Karpas-422 (cell line): Measurements from ENCODE around the gene UBE3D. TPM values are rescaled to one million over a fixed set of nuclear protein-coding genes. Genes with fewer than 3 reads are reported as not detected.

Experiments
- DNase-seq: peaks from one replicate; pipeline ENCODE4 v3.0.0-alpha.2; 2015
- H2AFZ ChIP-seq: fragments of 200-600 bp; sonication (generic); 2 replicates; pipeline ENCODE4 v1.6.1; 2014; ENCODE audit warnings: antibody characterized with exemption, low read length, mixed read lengths
- H3K27ac ChIP-seq: fragments of 200-600 bp; sonication (generic); 2 replicates; pipeline ENCODE4 v1.5.1; 2014; ENCODE audit warnings: mild to moderate bottlenecking, low read length, moderate library complexity
- H3K27me3 ChIP-seq: fragments of 200-600 bp; sonication (generic); 2 replicates; pipeline ENCODE4 v1.6.1; 2014; ENCODE audit warnings: low read length, mixed read lengths
- H3K36me3 ChIP-seq: fragments of 200-600 bp; sonication (generic); 2 replicates; pipeline ENCODE4 v1.6.1; 2014; ENCODE audit warnings: low read length, mixed read lengths; ENCODE audit not compliant: insufficient read depth
- H3K4me1 ChIP-seq: fragments of 200-600 bp; sonication (generic); 2 replicates; pipeline ENCODE4 v1.6.1; 2014; ENCODE audit warnings: mild to moderate bottlenecking, low read length, mixed read lengths
- H3K4me2 ChIP-seq: fragments of 200-600 bp; sonication (generic); 2 replicates; pipeline ENCODE4 v1.6.1; 2014; ENCODE audit warnings: low read length, low read depth, mild to moderate bottlenecking; ENCODE audit not compliant: poor library complexity, severe bottlenecking
- H3K4me3 ChIP-seq: fragments of 200-600 bp; sonication (generic); 2 replicates; pipeline ENCODE4 v1.5.1; 2014; ENCODE audit warnings: mild to moderate bottlenecking, antibody characterized with exemption, low read length, mixed read lengths
- H3K79me2 ChIP-seq: fragments of 200-600 bp; sonication (generic); 2 replicates; pipeline ENCODE4 v1.6.1; 2014; ENCODE audit warnings: mild to moderate bottlenecking, low read length, mixed read lengths
- H3K9ac ChIP-seq: fragments of 200-600 bp; sonication (generic); 2 replicates; pipeline ENCODE4 v1.6.0; 2014; ENCODE audit warnings: low read length
- H3K9me2 ChIP-seq: fragments of 200-600 bp; sonication (generic), shearing (Covaris generic); replicated peaks from 2 replicates; pipeline ENCODE4 v1.6.0; 2014; ENCODE audit warnings: mild to moderate bottlenecking, low read length, moderate library complexity; ENCODE audit not compliant: insufficient read depth
- H3K9me3 ChIP-seq: fragments of 300-700, 200-600 bp; sonication (generic); 2 replicates; pipeline ENCODE4 v1.6.1; 2014; ENCODE audit warnings: low read length, mixed read lengths
- H4K20me1 ChIP-seq: fragments of 200-600 bp; sonication (generic); 2 replicates; pipeline ENCODE4 v1.6.1; 2014; ENCODE audit warnings: mild to moderate bottlenecking, antibody characterized with exemption, low read length, low read depth; ENCODE audit not compliant: insufficient read depth
- small RNA-seq: library from RNA; depleted of rRNA; stranded (forward); fragments of <200 nt; gene quantifications from one replicate; pipeline ENCODE3, GENCODE V24; 2014
- total RNA-seq: library from RNA; depleted of rRNA; stranded (reverse); fragments of >200 nt; shearing (Covaris generic); gene quantifications from 2 replicates; pipeline ENCODE4 v1.2.3, GENCODE V29; 2014; ENCODE audit warnings: low replicate concordance; rRNA removed

The UBE3D gene
- total RNA-seq, 1 experiment from 2014 or later, result 25.1 TPM

DNA sequence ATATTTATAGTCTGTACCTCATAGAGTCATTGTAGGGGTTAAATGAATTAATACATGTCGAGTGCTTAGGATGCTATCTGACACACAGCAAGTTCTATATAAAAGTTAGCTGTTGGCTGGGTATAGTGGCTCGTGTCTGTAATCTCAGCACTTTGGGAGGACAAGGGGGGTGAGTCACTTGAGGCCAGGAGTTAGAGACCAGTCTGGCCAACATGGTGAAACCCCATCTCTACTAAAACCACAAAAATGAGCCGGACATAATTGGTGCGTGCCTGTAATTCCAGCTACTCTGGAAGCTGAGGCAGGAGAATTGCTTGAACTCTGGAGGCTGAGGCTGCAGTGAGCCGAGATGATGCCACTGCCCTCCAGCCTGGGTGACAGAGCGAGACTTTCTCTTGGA is 222.9 kb downstream of the UBE3D start:
- Histone ChIP-seq H3K9me2 (no peaks in the 10 kb centered on the region), H3K4me3 (no peak overlapping the region), H2AFZ (no peak overlapping the region), H4K20me1 (no peaks in the 10 kb centered on the region), H3K36me3 (no peaks in the 10 kb centered on the region), H3K4me1 (no peaks in the 10 kb centered on the region), H3K79me2 (no peaks in the 10 kb centered on the region), H3K4me2 (no peak overlapping the region), H3K27me3 (no peaks in the 10 kb centered on the region), H3K9me3 (no peaks in the 10 kb centered on the region), H3K9ac (no peak overlapping the region), H3K27ac (no peak overlapping the region)
- DNase-seq, result no peak

Small RNA genes within 50 kb of the gene (small RNA-seq; reads per million reads assigned to genes)
- gene LAP3P1, result not detected

Other genes with a start within 250 kb of the UBE3D start
- 33.6 and 50.2 TPM in 2 replicates for gene DOP1A, start 1.8 kb upstream of the UBE3D start, total RNA-seq
- gene PGM3, start 127.4 kb upstream of the UBE3D start, total RNA-seq, result 10.6 and 28.0 TPM in 2 replicates
- gene RWDD2A, start 127.5 kb upstream of the UBE3D start, total RNA-seq, result 1.9 and 2.0 TPM in 2 replicates